Common myeloid progenitor, CD34-positive (primary cell): ENCODE data around the gene DYNLL2.

Source experiments
- CTCF ChIA-PET: fragments of 350-600 bp; sonication (Branson Sonifier 250); formaldehyde crosslinking; loops from one replicate; lab custom pipeline; 2021; ENCODE audit warnings: antibody characterized with exemption; lab: Charles Lee
- POLR2A ChIA-PET: fragments of 350-600 bp; sonication (Branson Sonifier 250); formaldehyde crosslinking; loops from one replicate; lab custom pipeline; 2021; ENCODE audit warnings: antibody characterized with exemption; lab: Charles Lee
- DNase-seq, 3 donors: peaks; one replicate each; pipeline versions ENCODE4 v3.0.0 to v3.0.0-alpha.2; 2013
- H3K27ac ChIP-seq, 2 experiments: 1 replicate in 1 of 2; 2 replicates in 1 of 2; pipeline ENCODE4 v1.7.0; 2013; ENCODE audit warnings: inconsistent platforms in 2 of 2, low read length in 2 of 2, mild to moderate bottlenecking in 2 of 2, low read depth in 1 of 2, moderate library complexity in 1 of 2; ENCODE audit not compliant: severe bottlenecking in 2 of 2, insufficient read depth in 1 of 2, poor library complexity in 1 of 2
- H3K27me3 ChIP-seq, 5 experiments: replicated peaks in 2 of 5; 1 replicate in 3 of 5; 2 replicates in 2 of 5; pipeline versions ENCODE4 v1.6.1 to v1.7.0; 2013; ENCODE audit warnings: low read length in 4 of 5, mild to moderate bottlenecking in 2 of 5, moderate library complexity in 2 of 5, inconsistent platforms in 1 of 5; ENCODE audit not compliant: insufficient read depth in 5 of 5, control insufficient read depth in 4 of 5
- H3K36me3 ChIP-seq, 4 experiments: 1 replicate in 2 of 4; 2 replicates in 2 of 4; pipeline versions ENCODE4 v1.6.1 to v1.7.0; 2013; ENCODE audit warnings: low read length in 3 of 4, control low read depth in 1 of 4, mild to moderate bottlenecking in 1 of 4; ENCODE audit not compliant: control insufficient read depth in 4 of 4, insufficient read depth in 4 of 4
- H3K4me1 ChIP-seq, 4 experiments: 1 replicate in 3 of 4; 2 replicates in 1 of 4; pipeline versions ENCODE4 v1.6.1 to v1.7.1; 2013; ENCODE audit warnings: low read length in 3 of 4, mild to moderate bottlenecking in 3 of 4, control low read depth in 1 of 4, inconsistent platforms in 1 of 4, moderate library complexity in 1 of 4; ENCODE audit not compliant: control insufficient read depth in 4 of 4, insufficient read depth in 4 of 4; ENCODE audit errors: control extremely low read depth in 1 of 4
- H3K4me3 ChIP-seq, 7 experiments: 1 replicate in 4 of 7; 2 replicates in 3 of 7; pipeline versions ENCODE4 v1.5.1 to v1.7.0; 2013; ENCODE audit warnings: mild to moderate bottlenecking in 7 of 7, low read length in 6 of 7, moderate library complexity in 6 of 7, inconsistent platforms in 2 of 7, low read depth in 2 of 7, control low read depth in 1 of 7; ENCODE audit not compliant: insufficient read depth in 4 of 7, control insufficient read depth in 1 of 7; ENCODE audit errors: extremely low read depth in 1 of 7
- H3K9me3 ChIP-seq, 5 experiments: 1 replicate in 4 of 5; 2 replicates in 1 of 5; pipeline versions ENCODE4 v1.6.1 to v1.7.1; 2013; ENCODE audit warnings: low read length in 4 of 5, mild to moderate bottlenecking in 2 of 5, inconsistent platforms in 1 of 5, low read depth in 1 of 5, moderate library complexity in 1 of 5; ENCODE audit not compliant: control insufficient read depth in 4 of 5, insufficient read depth in 2 of 5; ENCODE audit errors: control extremely low read depth in 1 of 5
- WGBS: methylation state at CpG from one replicate; pipeline ENCODE4 v1.1.5; 2013; ENCODE audit not compliant: insufficient coverage; 5-methylcytosine and 5-hydroxymethylcytosine counted together

DYNLL2 gene

DNA sequence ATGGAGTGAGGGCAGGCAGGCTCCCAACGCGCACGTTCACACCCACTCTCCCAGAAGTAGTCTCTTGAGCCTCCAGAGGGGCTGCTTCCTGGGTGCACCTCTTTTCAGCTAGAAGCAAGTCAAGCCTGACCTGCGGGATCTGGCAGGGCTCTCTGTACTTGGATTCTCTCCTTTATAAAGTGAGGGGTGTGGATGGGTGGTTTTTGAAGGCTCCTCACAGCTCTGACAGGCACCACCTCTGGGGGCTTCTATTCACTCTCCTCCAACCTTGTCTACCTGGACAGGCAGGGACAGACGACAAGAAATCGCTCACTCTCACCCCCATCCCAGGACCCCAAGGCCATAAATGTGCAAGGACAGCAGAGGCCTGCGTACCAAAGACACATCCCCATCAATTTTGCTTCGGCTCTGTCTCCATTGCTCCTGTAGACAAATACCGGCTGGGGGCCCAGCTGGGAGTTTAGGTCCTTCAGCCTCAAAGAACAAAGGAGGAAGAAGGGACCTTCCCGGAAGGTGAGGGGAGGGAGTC, 814 bp upstream of the DYNLL2 start:
- Histone ChIP-seq H3K9me3 (no peaks in the 10 kb centered on the region), H3K36me3 (peaks cover 3 to 25% (median 13%) of the 10 kb centered on the region in 4 experiments), H3K4me3 (peak overlapping the region in 5 of 7 experiments; percentile 30 to 76 (median 54)), H3K27me3 (peaks cover 0 to 4% (median 0%) of the 10 kb centered on the region in 5 experiments), H3K27ac (peak overlapping the region in 1 of 2 experiments; percentile 65), H3K4me1 (peaks cover 4 to 34% (median 18%) of the 10 kb centered on the region in 4 experiments)
- WGBS = 91% methylated on average over 6 of the region's 10 CpGs
- ChIA-PET POLR2A (interaction anchor here (1.5 to 2.5 kb wide), 2 partner anchors 75 to 82 kb away, joined by 5 to 7 read pairs; partner anchors contain the start of gene SRSF1), CTCF (interaction anchor here (1.2 kb wide), 1 partner anchor 58 kb away, joined by 3 read pairs; no protein-coding TSS in a partner anchor)
- no peak for DNase-seq

DNA sequence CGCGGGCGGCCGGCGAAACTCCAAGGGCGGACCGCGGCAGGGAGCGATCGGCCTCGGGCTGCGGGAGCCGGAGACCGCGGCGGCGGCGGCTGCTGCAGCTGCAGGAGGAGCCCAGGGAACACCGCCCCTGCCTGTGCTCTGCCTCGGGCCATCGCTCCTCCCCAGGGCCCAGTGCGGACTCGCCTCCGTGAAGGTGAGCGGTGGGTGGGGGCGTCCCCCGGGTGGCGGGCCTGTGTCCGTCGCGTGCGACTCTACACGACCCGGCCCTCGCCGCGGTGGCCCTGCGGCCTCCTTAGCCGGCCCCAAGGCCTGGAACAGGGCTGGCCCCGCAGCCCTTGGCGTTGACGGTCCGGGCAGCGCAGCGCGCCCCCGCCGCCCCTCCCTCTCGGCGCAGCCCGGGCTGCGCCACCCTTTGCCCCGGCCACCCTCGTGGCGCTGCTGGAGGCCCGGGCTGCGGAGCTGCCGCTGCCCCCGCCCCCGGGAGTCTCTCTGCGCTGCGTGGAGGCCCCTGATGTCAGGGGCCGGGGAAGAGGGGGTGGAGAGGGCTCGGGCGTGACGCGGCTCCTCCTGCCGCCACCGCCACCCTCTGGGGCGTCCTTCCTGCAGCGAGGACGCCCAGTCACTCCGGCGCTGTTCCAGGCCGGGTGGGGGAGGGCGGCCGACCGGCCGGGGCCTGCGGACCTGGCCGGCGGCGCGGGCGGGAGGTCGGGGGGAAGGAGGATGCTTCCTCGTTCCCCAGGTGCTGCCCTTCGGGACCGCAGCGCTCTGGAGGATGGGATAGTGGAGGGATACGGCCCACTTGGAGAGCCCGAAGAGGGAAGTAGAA, 485 bp downstream of the DYNLL2 start:
- Histone ChIP-seq H3K9me3 (no peaks in the 10 kb centered on the region), H3K27ac (peak overlapping the region; percentile 59 to 80), H3K36me3 (peaks cover 6 to 37% (median 22%) of the 10 kb centered on the region in 4 experiments), H3K4me3 (peak overlapping the region; percentile 58 to 95 (median 89)), H3K4me1 (peaks cover 4 to 34% (median 18%) of the 10 kb centered on the region in 4 experiments), H3K27me3 (peaks cover 0 to 2% (median 0%) of the 10 kb centered on the region in 5 experiments)
- DNase-seq = peak; percentile 61 to 88 (median 84)
- ChIA-PET POLR2A (interaction anchor here (0.6 to 2.5 kb wide), 7 partner anchors 76 to 257 kb away, joined by 3 to 7 read pairs (median 4); partner anchors contain the start of gene SRSF1), CTCF (interaction anchor here (0.9 to 1.0 kb wide), 2 partner anchors 76 to 228 kb away, joined by 4 read pairs; partner anchors contain the start of gene SRSF1)
- WGBS = 0% methylated on average over 51 of the region's 92 CpGs

DNA sequence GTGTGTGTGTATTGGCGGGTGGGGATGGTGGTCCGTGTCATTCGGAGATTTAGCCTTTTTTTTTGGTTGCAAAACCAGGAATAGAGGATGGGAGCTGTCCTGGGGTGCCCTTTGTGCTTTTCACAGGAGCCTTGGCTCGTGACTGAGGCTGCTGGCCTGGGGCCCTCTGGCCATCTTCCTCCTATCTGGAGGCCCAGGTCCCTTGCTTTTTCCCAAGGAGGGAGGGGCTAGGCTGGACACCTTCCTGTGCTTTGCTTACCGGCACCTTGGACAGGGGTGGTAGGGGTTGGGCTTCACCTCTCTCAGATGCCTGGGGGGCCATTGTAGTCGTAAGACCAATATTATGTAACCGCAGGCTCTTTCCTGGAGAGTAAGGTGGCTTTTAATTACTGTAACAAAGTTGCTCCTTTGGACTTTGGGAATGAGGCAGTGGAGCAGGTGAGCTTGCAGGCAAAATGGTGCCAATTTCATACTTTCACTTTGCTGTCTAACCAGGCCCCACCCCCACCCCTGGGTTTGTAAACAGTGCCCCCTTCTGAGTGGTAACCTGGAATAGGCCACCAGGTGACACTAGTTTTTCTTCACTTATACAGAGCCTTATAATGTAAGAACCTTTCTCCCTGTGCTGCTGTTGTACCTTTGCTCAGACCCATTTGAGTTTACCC, 1.2 kb downstream of the DYNLL2 start:
- CTCF ChIA-PET = interaction anchor here (0.9 to 1.0 kb wide), 2 partner anchors 77 to 229 kb away, joined by 4 read pairs; partner anchors contain the start of gene SRSF1
- Histone ChIP-seq H3K27me3 (peaks cover 0 to 2% (median 0%) of the 10 kb centered on the region in 5 experiments), H3K4me3 (peak overlapping the region; percentile 58 to 95 (median 89)), H3K9me3 (no peaks in the 10 kb centered on the region), H3K36me3 (peaks cover 10 to 44% (median 29%) of the 10 kb centered on the region in 4 experiments), H3K4me1 (peaks cover 4 to 34% (median 19%) of the 10 kb centered on the region in 4 experiments), H3K27ac (peak overlapping the region; percentile 59 to 80)
- 0% methylated on average over 4 of the region's 7 CpGs for WGBS
- peak; percentile 78 to 87 (median 87) for DNase-seq
- POLR2A ChIA-PET = interaction anchor here (0.6 to 2.5 kb wide), 5 partner anchors 77 to 105 kb away, joined by 3 to 5 read pairs (median 4); partner anchors contain the start of gene SRSF1

DNA sequence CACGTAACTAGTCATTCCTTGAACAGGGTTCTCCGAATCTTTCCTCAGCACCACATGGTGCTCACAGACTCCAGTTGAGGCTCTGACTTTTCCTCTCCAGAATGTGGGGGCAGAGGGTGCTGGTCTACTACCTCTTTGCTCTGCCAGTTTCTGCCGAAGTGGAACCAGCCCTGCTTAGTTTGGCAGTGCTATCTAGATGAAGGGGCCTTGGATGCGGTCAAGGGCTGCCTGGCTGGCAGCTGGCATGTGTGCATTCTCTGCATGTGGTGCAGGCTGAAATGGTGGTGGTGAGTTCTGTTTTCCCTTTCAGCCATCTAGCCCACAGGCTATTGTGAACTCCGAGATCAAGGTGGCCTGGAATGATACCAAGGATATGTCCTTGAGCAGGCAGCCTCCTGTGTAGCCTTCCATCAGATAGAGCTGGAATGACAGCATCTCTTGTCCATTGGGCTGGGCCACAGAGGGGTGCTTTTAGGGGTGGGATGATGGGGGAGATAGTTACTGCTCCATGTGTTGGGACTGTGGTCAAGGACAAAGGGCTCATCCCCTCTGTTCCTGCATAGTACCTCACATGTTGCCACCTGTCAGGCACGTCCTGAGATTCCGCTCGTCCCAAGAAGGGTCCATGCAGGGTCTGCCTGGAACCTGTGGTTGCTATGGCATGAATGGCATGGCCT, 2.0 kb downstream of the DYNLL2 start:
- Histone ChIP-seq H3K9me3 (no peaks in the 10 kb centered on the region), H3K27ac (no peak overlapping the region), H3K4me1 (peaks cover 4 to 34% (median 19%) of the 10 kb centered on the region in 4 experiments), H3K27me3 (no peaks in the 10 kb centered on the region), H3K4me3 (peak overlapping the region in 6 of 7 experiments; percentile 58 to 95 (median 90)), H3K36me3 (peaks cover 10 to 52% (median 36%) of the 10 kb centered on the region in 4 experiments)
- ChIA-PET POLR2A (interaction anchor here (1.3 kb wide), 1 partner anchor 83 kb away, joined by 3 read pairs; no protein-coding TSS in a partner anchor), CTCF (interaction anchor here (1.0 kb wide), 1 partner anchor 78 kb away, joined by 4 read pairs; the partner anchor contains the start of gene SRSF1)
- no peak for DNase-seq
- WGBS = 90% methylated on average over 6 of the region's 8 CpGs

DNA sequence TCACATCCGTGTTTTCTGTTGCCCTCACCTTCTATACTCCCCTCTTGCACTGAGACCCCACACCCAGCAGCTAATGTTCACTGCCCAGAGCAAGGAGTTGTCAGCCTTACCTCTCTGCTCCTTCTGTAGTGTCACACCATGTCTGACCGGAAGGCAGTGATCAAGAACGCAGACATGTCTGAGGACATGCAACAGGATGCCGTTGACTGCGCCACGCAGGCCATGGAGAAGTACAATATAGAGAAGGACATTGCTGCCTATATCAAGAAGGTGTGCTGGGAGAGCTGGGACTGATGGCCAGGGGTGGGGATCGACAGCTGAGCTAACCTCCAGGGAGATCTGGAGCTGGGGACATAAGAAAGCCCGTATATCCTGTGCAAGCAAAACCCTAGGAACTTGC, 3.7 kb downstream of the DYNLL2 start:
- ChIA-PET POLR2A (no interaction called here), CTCF (interaction anchor here (1.2 to 1.3 kb wide), 2 partner anchors 25 to 229 kb away, joined by 3 read pairs; no protein-coding TSS in a partner anchor)
- peaks cover 18 to 70% (median 50%) of the 10 kb centered on the region in 4 experiments for H3K36me3 ChIP-seq
- DNase-seq = no peak
- 97% methylated on average over 8 of the region's 8 CpGs for WGBS
- H3K9me3 ChIP-seq = no peaks in the 10 kb centered on the region
- H3K27me3 ChIP-seq = no peaks in the 10 kb centered on the region
- no peak overlapping the region for H3K27ac ChIP-seq
- no peak overlapping the region for H3K4me3 ChIP-seq
- H3K4me1 ChIP-seq = peaks cover 4 to 34% (median 19%) of the 10 kb centered on the region in 4 experiments

DNA sequence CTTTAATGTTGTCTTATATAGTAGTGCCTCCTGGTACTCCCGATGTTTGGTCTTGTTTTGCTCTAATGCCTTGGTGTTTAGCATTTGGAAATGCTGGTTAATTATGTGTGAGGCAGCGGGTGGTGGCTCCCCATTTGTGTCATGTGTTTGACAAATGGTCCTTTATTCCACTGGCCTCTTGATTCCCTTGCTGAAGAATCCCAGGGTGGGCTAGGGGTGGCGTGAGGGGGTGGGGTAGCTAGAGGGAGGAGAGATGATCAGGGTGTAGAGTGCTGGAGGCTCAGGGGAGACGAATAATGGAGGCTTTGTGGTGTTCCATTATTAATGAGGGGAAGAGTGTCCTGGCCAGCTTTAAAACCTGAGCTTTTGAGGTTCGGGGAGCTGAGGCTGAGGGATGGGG, 5.4 kb downstream of the DYNLL2 start:
- H3K9me3 ChIP-seq = no peaks in the 10 kb centered on the region
- no peak overlapping the region for H3K27ac ChIP-seq
- no peaks in the 10 kb centered on the region for H3K27me3 ChIP-seq
- 100% methylated on average over 2 of the region's 5 CpGs for WGBS
- peaks cover 4 to 25% (median 13%) of the 10 kb centered on the region in 4 experiments for H3K4me1 ChIP-seq
- POLR2A ChIA-PET = no interaction called here
- CTCF ChIA-PET = no interaction called here
- H3K36me3 ChIP-seq = peaks cover 22 to 86% (median 58%) of the 10 kb centered on the region in 4 experiments
- no peak overlapping the region for H3K4me3 ChIP-seq
- no peak for DNase-seq
